K562 (cell line): Measurements from ENCODE around the gene PDK1. TPM values are rescaled to one million over a fixed set of nuclear protein-coding genes. Genes with fewer than 3 reads are reported as not detected.
A peak's percentile ranks its signal among the peaks of the same experiment; 100 is the strongest.

Experiments used
- ARID3A ChIP-seq: IDR thresholded peaks from 2 replicates; pipeline ENCODE4 v1.6.1; 2012; ENCODE audit warnings: low read depth, low read length, improper control_type of control experiment, borderline replicate concordance
- CBX3 ChIP-seq, 2 experiments: IDR thresholded peaks; 1 replicate in 1 of 2; 2 replicates in 1 of 2; pipeline ENCODE4 v1.6.1; 2012; ENCODE audit warnings: inconsistent platforms in 2 of 2, low read length in 2 of 2, borderline replicate concordance in 1 of 2, control low read depth in 1 of 2
- FOXP4 ChIP-seq: sonication (generic); formaldehyde crosslinking; IDR thresholded peaks from 2 replicates; pipeline ENCODE4 v1.8.0; 2022; ENCODE audit warnings: mild to moderate bottlenecking, missing genetic modification reagents, borderline replicate concordance
- LARP7 ChIP-seq: fragments of 450-650 bp; IDR thresholded peaks from 2 replicates; pipeline ENCODE4 v1.6.1; 2016
- MCM7 ChIP-seq, 2 experiments: fragments of 450-650 bp; IDR thresholded peaks; 2 replicates each; pipeline ENCODE4 v1.6.1; 2016 to 2018
- PHF21A ChIP-seq: fragments of 450-650 bp; IDR thresholded peaks from 2 replicates; pipeline ENCODE4 v1.6.1; 2017; ENCODE audit warnings: low read depth, borderline replicate concordance
- RBM17 ChIP-seq: fragments of 200-400 bp; formaldehyde crosslinking; IDR thresholded peaks from 2 replicates; pipeline ENCODE4 v1.6.1; 2017; ENCODE audit warnings: low read depth, mild to moderate bottlenecking, low read length, borderline replicate concordance
- SNRNP70 ChIP-seq: fragments of 200-400 bp; formaldehyde crosslinking; optimal IDR thresholded peaks from 2 replicates; pipeline ENCODE3; 2017; ENCODE audit warnings: low read depth, low read length
- SRSF9 ChIP-seq: fragments of 200-400 bp; formaldehyde crosslinking; IDR thresholded peaks from 2 replicates; pipeline ENCODE4 v1.6.1; 2017; ENCODE audit warnings: low read depth, low read length, borderline replicate concordance
- STAT5A ChIP-seq: IDR thresholded peaks from 2 replicates; pipeline ENCODE4 v1.6.1; 2012; ENCODE audit warnings: low read length, inconsistent platforms, borderline replicate concordance
- TAF7 ChIP-seq: fragments of 450-650 bp; IDR thresholded peaks from 2 replicates; pipeline ENCODE4 v1.6.1; 2016; ENCODE audit warnings: missing genetic modification characterization, missing compliant biosample characterization
- ZNF311 ChIP-seq: fragments of 250-450 bp; sonication (Bioruptor Pico); IDR thresholded peaks from 2 replicates; pipeline ENCODE4 v1.4.0; 2020; ENCODE audit warnings: mild to moderate bottlenecking, moderate library complexity
- ZNF740 ChIP-seq, 3 experiments: fragments of 200-800 bp in 1 of 3; sonication (Bioruptor generic) in 1 of 3; sonication (generic) in 1 of 3; formaldehyde crosslinking in 1 of 3; IDR thresholded peaks; 2 replicates each; pipeline versions ENCODE4 v1.6.1 to v1.8.0; 2016 to 2022; ENCODE audit warnings: mild to moderate bottlenecking in 2 of 3, missing compliant biosample characterization in 2 of 3, missing genetic modification characterization in 2 of 3, missing genetic modification reagents in 1 of 3
- polyA plus RNA-seq, 8 experiments: library from polyadenylated mRNA; depleted of rRNA in 4 of 8; stranded (reverse) in 5 of 8; unstranded in 3 of 8; fragments of >200 nt; fragmentation: Nextera tagmentation in 2 of 8; fragmentation: Illumina TruSeq in 1 of 8; extraction: Ambion mirVana in 2 of 8; extraction: Trizol in 1 of 8; gene quantifications; 2 replicates each; pipeline versions ENCODE4 v1.2.1 to v1.2.3, GENCODE V29; 2011 to 2014; ENCODE audit warnings: inconsistent platforms in 1 of 8, missing spikeins in 1 of 8
- total RNA-seq, 7 experiments: library from RNA; depleted of rRNA in 6 of 7; stranded (reverse); fragments of >200 nt in 6 of 7; fragmentation: Illumina TruSeq in 2 of 7; extraction: Trizol in 2 of 7; gene quantifications; 2 replicates each; pipeline versions ENCODE4 v1.2.1 to v1.2.3, GENCODE V29; 2011 to 2021; ENCODE audit warnings: low replicate concordance in 1 of 7
- TF ChIP-seq, protein P1 (sequence below): fragments of 450-650 bp; IDR thresholded peaks from 2 replicates; pipeline ENCODE4 v1.6.1; 2016; ENCODE audit warnings: low read depth, mild to moderate bottlenecking, moderate library complexity
- TF ChIP-seq, protein P2 (sequence below): fragments of 250-450 bp; sonication (Bioruptor Pico); IDR thresholded peaks from 2 replicates; pipeline ENCODE4 v1.8.0; 2022; ENCODE audit warnings: inconsistent platforms
- TF ChIP-seq, protein P3 (sequence below): fragments of 450-650 bp; formaldehyde crosslinking; IDR thresholded peaks from 2 replicates; pipeline ENCODE4 v1.4.0; 2020; ENCODE audit warnings: mild to moderate bottlenecking, moderate library complexity
- TF ChIP-seq, protein P4 (sequence below): fragments of 450-650 bp; formaldehyde crosslinking; IDR thresholded peaks from 2 replicates; pipeline ENCODE4 v1.4.0; 2020; ENCODE audit warnings: mild to moderate bottlenecking, mixed read lengths

Gene PDK1
- total and polyA plus RNA-seq, 9 of the 15 experiments (the other 6 are each of a cell fraction or from before 2014, with no cell fraction given): 3.5 to 176 (median 13.9) TPM

DNA sequence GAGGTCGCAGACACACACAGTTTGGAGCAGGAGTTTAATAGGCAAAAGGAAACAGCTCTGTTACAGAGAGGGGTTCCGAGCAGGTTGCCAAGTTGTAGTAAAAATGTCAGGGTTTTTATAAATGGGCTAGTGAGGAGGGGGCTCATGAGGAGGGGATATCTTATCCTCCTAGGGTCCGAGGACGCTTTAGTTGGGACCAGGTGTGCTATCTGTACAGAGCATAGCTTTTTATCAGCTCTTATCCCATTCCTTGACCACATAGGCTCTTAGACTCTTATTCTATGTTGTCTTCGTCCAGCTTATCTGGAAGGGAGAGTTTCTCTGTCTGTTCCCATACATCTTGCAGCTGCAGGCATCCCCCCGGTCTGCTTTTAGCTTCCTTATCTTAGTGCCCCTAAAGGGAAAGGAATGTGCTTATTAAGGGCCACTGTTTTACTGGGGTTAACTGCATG, 44.7 kb downstream of the PDK1 start (continued):
- TF ChIP-seq, protein P1, sequence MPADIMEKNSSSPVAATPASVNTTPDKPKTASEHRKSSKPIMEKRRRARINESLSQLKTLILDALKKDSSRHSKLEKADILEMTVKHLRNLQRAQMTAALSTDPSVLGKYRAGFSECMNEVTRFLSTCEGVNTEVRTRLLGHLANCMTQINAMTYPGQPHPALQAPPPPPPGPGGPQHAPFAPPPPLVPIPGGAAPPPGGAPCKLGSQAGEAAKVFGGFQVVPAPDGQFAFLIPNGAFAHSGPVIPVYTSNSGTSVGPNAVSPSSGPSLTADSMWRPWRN: peak; percentile 62
- no peak for TF ChIP-seq ZNF740 (CRISPR knock-in tag; IDR thresholded peaks at IDR 0.05)
- no peak for TF ChIP-seq ZNF740 (tag; IDR thresholded peaks at IDR 0.05)
- TF ChIP-seq MCM7 (IDR thresholded peaks at IDR 0.05): no peak
- TF ChIP-seq, protein P2, sequence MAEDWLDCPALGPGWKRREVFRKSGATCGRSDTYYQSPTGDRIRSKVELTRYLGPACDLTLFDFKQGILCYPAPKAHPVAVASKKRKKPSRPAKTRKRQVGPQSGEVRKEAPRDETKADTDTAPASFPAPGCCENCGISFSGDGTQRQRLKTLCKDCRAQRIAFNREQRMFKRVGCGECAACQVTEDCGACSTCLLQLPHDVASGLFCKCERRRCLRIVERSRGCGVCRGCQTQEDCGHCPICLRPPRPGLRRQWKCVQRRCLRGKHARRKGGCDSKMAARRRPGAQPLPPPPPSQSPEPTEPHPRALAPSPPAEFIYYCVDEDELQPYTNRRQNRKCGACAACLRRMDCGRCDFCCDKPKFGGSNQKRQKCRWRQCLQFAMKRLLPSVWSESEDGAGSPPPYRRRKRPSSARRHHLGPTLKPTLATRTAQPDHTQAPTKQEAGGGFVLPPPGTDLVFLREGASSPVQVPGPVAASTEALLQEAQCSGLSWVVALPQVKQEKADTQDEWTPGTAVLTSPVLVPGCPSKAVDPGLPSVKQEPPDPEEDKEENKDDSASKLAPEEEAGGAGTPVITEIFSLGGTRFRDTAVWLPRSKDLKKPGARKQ (CRISPR knock-in tag): no peak
- TF ChIP-seq PHF21A: 0 out of 2 replicates have a peak, but pooled peaks have one; percentile 63
- peak; percentile 64; the same call in 1 of the 2 replicates for TF ChIP-seq ZNF311 (CRISPR knock-in tag)
- peak; percentile 90 for TF ChIP-seq STAT5A
- no peak for TF ChIP-seq SRSF9
- peak in 1 of 2 experiments; percentile 26; a peak in 1 of 3 replicates for TF ChIP-seq CBX3 (IDR thresholded peaks at IDR 0.05; ENCODE audit: borderline replicate concordance in 1 of 2, low read length in 2 of 2)
- TF ChIP-seq, protein P3, sequence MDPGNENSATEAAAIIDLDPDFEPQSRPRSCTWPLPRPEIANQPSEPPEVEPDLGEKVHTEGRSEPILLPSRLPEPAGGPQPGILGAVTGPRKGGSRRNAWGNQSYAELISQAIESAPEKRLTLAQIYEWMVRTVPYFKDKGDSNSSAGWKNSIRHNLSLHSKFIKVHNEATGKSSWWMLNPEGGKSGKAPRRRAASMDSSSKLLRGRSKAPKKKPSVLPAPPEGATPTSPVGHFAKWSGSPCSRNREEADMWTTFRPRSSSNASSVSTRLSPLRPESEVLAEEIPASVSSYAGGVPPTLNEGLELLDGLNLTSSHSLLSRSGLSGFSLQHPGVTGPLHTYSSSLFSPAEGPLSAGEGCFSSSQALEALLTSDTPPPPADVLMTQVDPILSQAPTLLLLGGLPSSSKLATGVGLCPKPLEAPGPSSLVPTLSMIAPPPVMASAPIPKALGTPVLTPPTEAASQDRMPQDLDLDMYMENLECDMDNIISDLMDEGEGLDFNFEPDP: no peak
- TF ChIP-seq, protein P4, sequence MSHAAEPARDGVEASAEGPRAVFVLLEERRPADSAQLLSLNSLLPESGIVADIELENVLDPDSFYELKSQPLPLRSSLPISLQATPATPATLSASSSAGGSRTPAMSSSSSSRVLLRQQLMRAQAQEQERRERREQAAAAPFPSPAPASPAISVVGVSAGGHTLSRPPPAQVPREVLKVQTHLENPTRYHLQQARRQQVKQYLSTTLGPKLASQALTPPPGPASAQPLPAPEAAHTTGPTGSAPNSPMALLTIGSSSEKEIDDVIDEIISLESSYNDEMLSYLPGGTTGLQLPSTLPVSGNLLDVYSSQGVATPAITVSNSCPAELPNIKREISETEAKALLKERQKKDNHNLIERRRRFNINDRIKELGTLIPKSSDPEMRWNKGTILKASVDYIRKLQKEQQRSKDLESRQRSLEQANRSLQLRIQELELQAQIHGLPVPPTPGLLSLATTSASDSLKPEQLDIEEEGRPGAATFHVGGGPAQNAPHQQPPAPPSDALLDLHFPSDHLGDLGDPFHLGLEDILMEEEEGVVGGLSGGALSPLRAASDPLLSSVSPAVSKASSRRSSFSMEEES (CRISPR knock-in tag): no peak
- no peak for TF ChIP-seq FOXP4 (CRISPR knock-in tag)
- no peak for TF ChIP-seq LARP7
- TF ChIP-seq TAF7: no peak
- TF ChIP-seq ARID3A: no peak
- no peak for TF ChIP-seq SNRNP70
- TF ChIP-seq RBM17: no peak
